ENCODE results near the gene RCSD1. TPM values are rescaled to one million over a fixed set of nuclear protein-coding genes. Genes with fewer than 3 reads are reported as not detected.

The RCSD1 gene
- total and polyA plus RNA-seq, 12 donors: 9.0 to 50.2 (median 37.4) TPM

GRCh38 chr1:167755654-167756053 is 125.6 kb downstream of the RCSD1 start:
- H3K9me3 ChIP-seq: no peaks in the 10 kb centered on the region
- no peak for DNase-seq
- H3K36me3 ChIP-seq: no peaks in the 10 kb centered on the region
- H3K27me3 ChIP-seq: no peaks in the 10 kb centered on the region
- intact Hi-C loops (cut with DNase I): loop anchor here in 1 of 10 donors (5.0 kb wide), 1 partner anchor 42 kb away; no protein-coding TSS in a partner anchor
- WGBS, 2 donors: 57 to 65% methylated on average over 3 of the region's 3 CpGs
- TF ChIP-seq CTCF (IDR thresholded peaks at IDR 0.05): no peak
- H3K27ac ChIP-seq: peak overlapping the region in 1 of 10 donors; percentile 1
- H3K4me3 ChIP-seq: no peak overlapping the region
- H3K4me1 ChIP-seq: peaks cover 3 to 62% (median 40%) of the 10 kb centered on the region in 9 donors
- ATAC-seq: no peak

Other genes with a start within 250 kb of the RCSD1 start
- gene CD247, start 111.7 kb upstream of the RCSD1 start, total RNA-seq: 1 to 10 TPM in 2 of 10 donors, under 1 TPM in 7, not detected in 1; 0.31 to 6.5 (median 0.74) TPM
- gene CD247, start 111.7 kb upstream of the RCSD1 start, polyA plus RNA-seq: under 1 TPM; 0.39 to 0.66 TPM
- 100 to 1,000 TPM in 1 of 10 donors, 10 to 100 TPM in 9; 56.9 to 113 (median 76.7) TPM for gene CREG1, start 76.5 kb upstream of the RCSD1 start, total RNA-seq
- 10 to 100 TPM; 30.5 to 35.2 TPM for gene CREG1, start 76.5 kb upstream of the RCSD1 start, polyA plus RNA-seq
- gene MPZL1, start 91.8 kb downstream of the RCSD1 start, total RNA-seq: 10 to 100 TPM; 15.6 to 52.5 (median 25.2) TPM
- 10 to 100 TPM; 12.8 to 24.0 TPM for gene MPZL1, start 91.8 kb downstream of the RCSD1 start, polyA plus RNA-seq